ENCODE data around the gene TOM1L2. TPM values are rescaled to one million over a fixed set of nuclear protein-coding genes. Genes with fewer than 3 reads are reported as not detected.

The TOM1L2 gene
- total RNA-seq, 1 experiment from 2014 or later, result 24.1 TPM

GRCh38 chr17:17921192-17922069 lies 50.8 kb downstream of the TOM1L2 start:
- Histone ChIP-seq H3K9me2 (ENCODE audit: insufficient read depth) (no peaks in the 10 kb centered on the region), H3K4me1 (ENCODE audit: control insufficient read depth in 1 of 2, insufficient read depth in 2 of 2, low read length in 2 of 2) (peaks cover 67 to 71% of the 10 kb centered on the region in 2 experiments), H3K27ac (ENCODE audit: low read depth, low read length) (peak overlapping the region; percentile 98), H3K4me2 (ENCODE audit: low read length) (peak overlapping the region; percentile 81), H3K4me3 (replicated peaks in 1 of 2; ENCODE audit: low read depth in 1 of 2, low read length in 2 of 2) (peak overlapping the region in 1 of 2 experiments; percentile 44; a peak in 3 of 4 replicates), H3K9ac (ENCODE audit: low read length) (peak overlapping the region; percentile 74), H3K79me2 (ENCODE audit: insufficient read depth, low read length) (no peaks in the 10 kb centered on the region), H2AFZ (ENCODE audit: low read depth, low read length, poor library complexity, severe bottlenecking) (no peak overlapping the region), H4K20me1 (ENCODE audit: insufficient read depth) (no peaks in the 10 kb centered on the region), H3K36me3 (ENCODE audit: control insufficient read depth in 1 of 2, insufficient read depth in 2 of 2, low read length in 2 of 2) (no peaks in the 10 kb centered on the region), H3K27me3 (ENCODE audit: insufficient read depth, low read length) (no peaks in the 10 kb centered on the region), H3K9me3 (ENCODE audit: control insufficient read depth in 1 of 2, insufficient read depth in 1 of 2, low read depth in 1 of 2, low read length in 2 of 2) (no peaks in the 10 kb centered on the region)
- RAD21 ChIA-PET (ENCODE audit: low non-redundant PET in 1 of 2, low total read pairs in 2 of 2, uncharacterized antibody in 2 of 2, unreplicated experiment in 2 of 2), result interaction anchor here (0.6 to 1.3 kb wide), 3 partner anchors 37 to 112 kb away, joined by 3 to 4 read pairs (median 3); no protein-coding TSS in a partner anchor
- CTCF ChIA-PET, result interaction anchor here (0.7 to 1.0 kb wide), 4 partner anchors 19 to 51 kb away, joined by 3 to 5 read pairs (median 3); partner anchors contain the start of genes DRC3 and TOM1L2
- POLR2A ChIA-PET, result interaction anchor here (0.7 to 1.7 kb wide), 3 partner anchors 10 to 534 kb away, joined by 3 to 9 read pairs (median 3); no protein-coding TSS in a partner anchor
- intact Hi-C loops (cut with micrococcal nuclease), result loop anchor here (1.0 to 2.0 kb wide), 3 partner anchors 37 to 69 kb away; partner anchors contain the start of genes DRC3 and TOM1L2
- ATAC-seq (peak; percentile 68), DNase-seq (ENCODE audit: low read depth, low spot score) (peak; percentile 89)
- no TSS peak for BruUV-seq (replicated peaks)
- TF ChIP-seq POLR2A (IDR thresholded peaks at IDR 0.05; ENCODE audit: borderline replicate concordance, extremely low read depth, insufficient read depth, insufficient read length) (no peak), REST (IDR thresholded peaks at IDR 0.05; ENCODE audit: low read depth) (no peak), ELF1 (IDR thresholded peaks at IDR 0.05; ENCODE audit: borderline replicate concordance, low read depth) (no peak), RAD21 (IDR thresholded peaks at IDR 0.05; ENCODE audit: low read depth) (peak; percentile 39), POLR2AphosphoS5 (IDR thresholded peaks at IDR 0.05; ENCODE audit: low read depth, low read length) (peak; percentile 54), EZH2phosphoT487 (IDR thresholded peaks at IDR 0.05; ENCODE audit: borderline replicate concordance) (no peak), SP1 (IDR thresholded peaks at IDR 0.05; ENCODE audit: low read depth) (peak; percentile 93), CTCF (IDR thresholded peaks at IDR 0.05 in 2 of 3, conservative IDR thresholded peaks at IDR 0.05 in 1 of 3; ENCODE audit: borderline replicate concordance in 1 of 3, insufficient read depth in 1 of 3, low read depth in 2 of 3, low read length in 2 of 3) (no peak), EZH2 (IDR thresholded peaks at IDR 0.05) (no peak), SIN3A (IDR thresholded peaks at IDR 0.05; ENCODE audit: low read depth) (peak; percentile 80), YY1 (IDR thresholded peaks at IDR 0.05; ENCODE audit: extremely low read depth, insufficient replicate concordance, low read depth, low read length) (peak; percentile 52), SRF (IDR thresholded peaks at IDR 0.05; ENCODE audit: low read depth) (peak; percentile 61), CBX3 (IDR thresholded peaks at IDR 0.05; ENCODE audit: low read depth) (peak; percentile 40; the same call in 1 of the 2 replicates), ZFX (IDR thresholded peaks at IDR 0.05) (peak; percentile 29; the same call in 1 of the 2 replicates), JUND (IDR thresholded peaks at IDR 0.05) (peak; percentile 95), ZNF274 (IDR thresholded peaks at IDR 0.05; ENCODE audit: low read depth, low read length) (no peak), ZBTB33 (IDR thresholded peaks at IDR 0.05; ENCODE audit: extremely low read depth, insufficient replicate concordance, low read length) (no peak)
- TF ChIP-seq, protein P1, sequence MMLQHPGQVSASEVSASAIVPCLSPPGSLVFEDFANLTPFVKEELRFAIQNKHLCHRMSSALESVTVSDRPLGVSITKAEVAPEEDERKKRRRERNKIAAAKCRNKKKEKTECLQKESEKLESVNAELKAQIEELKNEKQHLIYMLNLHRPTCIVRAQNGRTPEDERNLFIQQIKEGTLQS (IDR thresholded peaks at IDR 0.05), result no peak; the same call in 1 of the 2 replicates
